CD14-positive monocyte (primary cell): Measurements from ENCODE around the gene SCYGR1. TPM values are rescaled to one million over a fixed set of nuclear protein-coding genes. Genes with fewer than 3 reads are reported as not detected.
A peak's percentile ranks its signal among the peaks of the same experiment; 100 is the strongest.

Experiments
- DNase-seq, 3 donors: peaks; one replicate each; pipeline ENCODE4 v3.0.0-alpha.2; 2011 to 2022
- H2AFZ ChIP-seq: 2 replicates; pipeline ENCODE4 v1.6.0; 2012; ENCODE audit warnings: mild to moderate bottlenecking, low read depth, low read length, inconsistent platforms; ENCODE audit not compliant: insufficient read depth, poor library complexity, severe bottlenecking
- H3K27ac ChIP-seq, 2 donors: 1 replicate in 1 of 2; 2 replicates in 1 of 2; pipeline ENCODE4 v1.5.1; 2012 to 2013; ENCODE audit warnings: low read length in 2 of 2, control low read depth in 1 of 2, inconsistent platforms in 1 of 2, low read depth in 1 of 2, mild to moderate bottlenecking in 1 of 2
- H3K27me3 ChIP-seq, 2 donors: one replicate each; pipeline versions ENCODE4 v1.6.0 to v1.6.1; 2011 to 2013; ENCODE audit warnings: low read length in 2 of 2; ENCODE audit not compliant: control insufficient read depth in 2 of 2, insufficient read depth in 2 of 2
- H3K36me3 ChIP-seq, 2 donors: replicated peaks in 1 of 2; 1 replicate in 1 of 2; 2 replicates in 1 of 2; pipeline versions ENCODE4 v1.5.1 to v1.6.1; 2012 to 2013; ENCODE audit warnings: low read length in 2 of 2, control low read depth in 1 of 2, inconsistent platforms in 1 of 2, mild to moderate bottlenecking in 1 of 2; ENCODE audit not compliant: insufficient read depth in 2 of 2, control insufficient read depth in 1 of 2
- H3K4me1 ChIP-seq, 2 donors: 1 replicate in 1 of 2; 2 replicates in 1 of 2; pipeline versions ENCODE4 v1.5.1 to v1.6.1; 2012 to 2013; ENCODE audit warnings: low read length in 2 of 2, control low read depth in 1 of 2, inconsistent platforms in 1 of 2, mild to moderate bottlenecking in 1 of 2, moderate library complexity in 1 of 2; ENCODE audit not compliant: insufficient read depth in 2 of 2, control insufficient read depth in 1 of 2
- H3K4me2 ChIP-seq: replicated peaks from 2 replicates; pipeline ENCODE3; 2012; ENCODE audit warnings: low read length, moderate library complexity, mild to moderate bottlenecking; ENCODE audit not compliant: poor library complexity, severe bottlenecking; ENCODE audit errors: extremely low read depth
- H3K4me3 ChIP-seq, 3 experiments: fragments of 200-600 bp in 1 of 3; sonication (generic) in 1 of 3; replicated peaks in 1 of 3; 1 replicate in 2 of 3; 2 replicates in 1 of 3; pipeline ENCODE4 v1.5.1; 2011 to 2013; ENCODE audit warnings: low read length in 3 of 3, mild to moderate bottlenecking in 3 of 3, control low read depth in 2 of 3, low read depth in 2 of 3, inconsistent platforms in 1 of 3, moderate library complexity in 1 of 3
- H3K79me2 ChIP-seq: 2 replicates; pipeline ENCODE4 v1.6.0; 2012; ENCODE audit warnings: mild to moderate bottlenecking, control low read depth, inconsistent platforms, low read length, moderate library complexity; ENCODE audit not compliant: insufficient read depth
- H3K9ac ChIP-seq: 2 replicates; pipeline ENCODE4 v1.6.0; 2017; ENCODE audit warnings: low read length, mild to moderate bottlenecking; ENCODE audit not compliant: insufficient read depth, poor library complexity, severe bottlenecking
- H3K9me3 ChIP-seq, 2 donors: replicated peaks in 1 of 2; 1 replicate in 1 of 2; 2 replicates in 1 of 2; pipeline versions ENCODE4 v1.5.1 to v1.6.1; 2012 to 2013; ENCODE audit warnings: low read length in 2 of 2, control low read depth in 1 of 2; ENCODE audit not compliant: control insufficient read depth in 1 of 2, insufficient read depth in 1 of 2
- H4K20me1 ChIP-seq: 2 replicates; pipeline ENCODE4 v1.6.0; 2012; ENCODE audit warnings: mild to moderate bottlenecking, low read length, control low read depth, moderate library complexity; ENCODE audit not compliant: insufficient read depth
- H3K27ac Mint-ChIP-seq, 7 donors: one replicate each; pipeline ENCODE4 v1.8.0; 2020; ENCODE audit warnings: mild to moderate bottlenecking in 7 of 7, mixed read lengths in 7 of 7, moderate library complexity in 6 of 7, inconsistent platforms in 2 of 7
- H3K27me3 Mint-ChIP-seq, 3 donors: one replicate each; pipeline ENCODE4 v1.8.0; 2021 to 2022; ENCODE audit warnings: low read depth in 3 of 3, mild to moderate bottlenecking in 3 of 3, mixed read lengths in 3 of 3, moderate library complexity in 3 of 3, inconsistent platforms in 1 of 3
- H3K36me3 Mint-ChIP-seq, 2 donors: one replicate each; pipeline ENCODE4 v1.8.0; 2020; ENCODE audit warnings: mixed read lengths in 2 of 2, inconsistent platforms in 1 of 2, mild to moderate bottlenecking in 1 of 2
- H3K4me1 Mint-ChIP-seq: one replicate; pipeline ENCODE4 v1.8.0; 2020; ENCODE audit warnings: mild to moderate bottlenecking, mixed read lengths
- H3K4me3 Mint-ChIP-seq, 2 donors: one replicate each; pipeline ENCODE4 v1.8.0; 2020; ENCODE audit warnings: mild to moderate bottlenecking in 2 of 2, mixed read lengths in 2 of 2, moderate library complexity in 1 of 2
- H3K9me3 Mint-ChIP-seq, 7 donors: one replicate each; pipeline ENCODE4 v1.8.0; 2020 to 2022; ENCODE audit warnings: mixed read lengths in 7 of 7, mild to moderate bottlenecking in 6 of 7, moderate library complexity in 6 of 7, inconsistent platforms in 2 of 7
- CTCF ChIP-seq: fragments of 200-600 bp; IDR thresholded peaks from one replicate; pipeline ENCODE4 v1.8.0; 2022; ENCODE audit warnings: antibody characterized with exemption, mild to moderate bottlenecking
- WGBS: methylation state at CpG from one replicate; pipeline ENCODE4 v1.1.5; 2013; ENCODE audit warnings: missing lambda C conversion rate; ENCODE audit not compliant: insufficient coverage; 5-methylcytosine and 5-hydroxymethylcytosine counted together
- intact Hi-C, 2 donors: fragments of 100-400 bp; cut with micrococcal nuclease; formaldehyde crosslinking; loops; one replicate each; pipeline versions ENCODE4 v1.15.0 to v1.15.1; 2023
- polyA plus RNA-seq, 3 donors: library from polyadenylated mRNA; depleted of rRNA in 1 of 3; unstranded in 2 of 3; stranded (reverse) in 1 of 3; fragments of 300-500 nt in 2 of 3; fragments of >200 nt in 1 of 3; fragmentation: Illumina TruSeq in 2 of 3; gene quantifications; 1 replicate in 2 of 3; 2 replicates in 1 of 3; pipeline ENCODE4 v1.2.3, GENCODE V29; 2012 to 2021

SCYGR1 gene
- polyA plus RNA-seq, 3 donors = not detected

GRCh38 chr2:227433171-227433570, 45.4 kb upstream of the SCYGR1 start:
- Mint-ChIP-seq H3K27ac (peak overlapping the region in 1 of 7 donors; percentile 23), H3K36me3 (peaks cover 9 to 13% of the 10 kb centered on the region in 2 donors), H3K9me3 (peaks cover 11 to 21% (median 18%) of the 10 kb centered on the region in 7 donors), H3K27me3 (peaks cover 0 to 2% (median 0%) of the 10 kb centered on the region in 3 donors), H3K4me1 (peaks cover 60% of the 10 kb centered on the region), H3K4me3 (no peak overlapping the region)
- DNase-seq = no peak
- H3K79me2 ChIP-seq = no peaks in the 10 kb centered on the region
- WGBS = 100% methylated on average over 1 of the region's 2 CpGs
- no peaks in the 10 kb centered on the region for H3K27me3 ChIP-seq
- H3K4me1 ChIP-seq = peaks cover 45 to 85% of the 10 kb centered on the region in 2 donors
- peaks cover 8 to 10% of the 10 kb centered on the region in 2 donors for H3K9me3 ChIP-seq
- H3K36me3 ChIP-seq = no peaks in the 10 kb centered on the region
- no peaks in the 10 kb centered on the region for H4K20me1 ChIP-seq
- intact Hi-C loops = no loop called here
- TF ChIP-seq CTCF = no peak
- no peak overlapping the region for H3K9ac ChIP-seq
- no peak overlapping the region for H3K4me2 ChIP-seq
- H3K4me3 ChIP-seq = no peak overlapping the region
- no peak overlapping the region for H3K27ac ChIP-seq
- H2AFZ ChIP-seq = no peak overlapping the region

- intact Hi-C loops = no loop called here
- Mint-ChIP-seq H3K4me1 (peaks cover 36% of the 10 kb centered on the region), H3K27me3 (peaks cover 0 to 5% (median 2%) of the 10 kb centered on the region in 3 donors), H3K27ac (peak overlapping the region in 1 of 7 donors; percentile 15), H3K4me3 (no peak overlapping the region), H3K9me3 (peaks cover 12 to 21% (median 19%) of the 10 kb centered on the region in 7 donors), H3K36me3 (peaks cover 9 to 13% of the 10 kb centered on the region in 2 donors)
- H3K79me2 ChIP-seq = no peaks in the 10 kb centered on the region
- H3K36me3 ChIP-seq = no peaks in the 10 kb centered on the region
- no peak overlapping the region for H3K4me2 ChIP-seq
- H3K4me3 ChIP-seq = no peak overlapping the region
- TF ChIP-seq CTCF = no peak
- H3K27ac ChIP-seq = peak overlapping the region in 1 of 2 donors; percentile 44
- H3K9me3 ChIP-seq = peaks cover 8 to 10% of the 10 kb centered on the region in 2 donors
- no peak overlapping the region for H3K9ac ChIP-seq
- H2AFZ ChIP-seq = no peak overlapping the region
- H4K20me1 ChIP-seq = no peaks in the 10 kb centered on the region
- peaks cover 25 to 69% of the 10 kb centered on the region in 2 donors for H3K4me1 ChIP-seq
- no peak for DNase-seq
- no peaks in the 10 kb centered on the region for H3K27me3 ChIP-seq
- 100% methylated on average over 1 of the region's 3 CpGs for WGBS
Measured at GRCh38 chr2:227430639-227431038, 42.9 kb upstream of the SCYGR1 start.
